ENCODE measurements around the gene NMT1. TPM values are rescaled to one million over a fixed set of nuclear protein-coding genes. Genes with fewer than 3 reads are reported as not detected.
A peak's percentile ranks its signal among the peaks of the same experiment; 100 is the strongest.

NMT1 gene
- total RNA-seq, 3 donors from 2014 or later (not counting 1 experiment from before 2014, with no cell fraction given) = 56.6 to 94.7 (median 77.6) TPM

GRCh38 chr17:45098081-45098868, 37.2 kb downstream of the NMT1 start:
- Mint-ChIP-seq H3K4me1 (peaks cover 0 to 6% of the 10 kb centered on the region in 2 donors), H3K27ac (peak overlapping the region; percentile 31 to 64), H3K36me3 (peaks cover 7% of the 10 kb centered on the region), H3K27me3 (ENCODE audit: low read depth in 2 of 2) (no peaks in the 10 kb centered on the region), H3K4me3 (no peak overlapping the region), H3K9me3 (no peaks in the 10 kb centered on the region)
- H3K27me3 ChIP-seq (ENCODE audit: control insufficient read depth, insufficient read depth, low read length) = no peaks in the 10 kb centered on the region
- no peaks in the 10 kb centered on the region for H3K4me1 ChIP-seq (ENCODE audit: control insufficient read depth, insufficient read depth, low read length)
- H3K36me3 ChIP-seq (ENCODE audit: control insufficient read depth, insufficient read depth, low read length) = peaks cover 80% of the 10 kb centered on the region
- no peak for DNase-seq
- WGBS (ENCODE audit: insufficient coverage) = 89% methylated on average over 11 of the region's 13 CpGs
- intact Hi-C loops (cut with micrococcal nuclease) = loop anchor here (5.0 kb wide), 1 partner anchor 186 kb away; no protein-coding TSS in a partner anchor
- no peak for ATAC-seq
- no peak for TF ChIP-seq CTCF (IDR thresholded peaks at IDR 0.05)
- H3K4me3 ChIP-seq (ENCODE audit: low read length) = no peak overlapping the region
- no peak overlapping the region for H3K27ac ChIP-seq (ENCODE audit: low read length)
- H3K9me3 ChIP-seq (ENCODE audit: control insufficient read depth, insufficient read depth, low read length) = no peaks in the 10 kb centered on the region

GRCh38 chr17:45098869-45099616, 37.9 kb downstream of the NMT1 start:
- no peaks in the 10 kb centered on the region for H3K4me1 ChIP-seq (ENCODE audit: control insufficient read depth, insufficient read depth, low read length)
- DNase-seq = peak; percentile 67 to 82
- intact Hi-C loops (cut with micrococcal nuclease) = loop anchor here (5.0 kb wide), 1 partner anchor 187 kb away; no protein-coding TSS in a partner anchor
- peaks cover 0 to 6% of the 10 kb centered on the region in 2 donors for H3K4me1 Mint-ChIP-seq
- no peak overlapping the region for H3K4me3 ChIP-seq (ENCODE audit: low read length)
- peak; percentile 86 to 97 (median 91) for ATAC-seq
- no peak overlapping the region for H3K27ac ChIP-seq (ENCODE audit: low read length)
- TF ChIP-seq CTCF (IDR thresholded peaks at IDR 0.05) = peak; percentile 82
- WGBS (ENCODE audit: insufficient coverage) = 66% methylated on average over 9 of the region's 9 CpGs
- H3K36me3 ChIP-seq (ENCODE audit: control insufficient read depth, insufficient read depth, low read length) = peaks cover 80% of the 10 kb centered on the region
- H3K4me3 Mint-ChIP-seq = no peak overlapping the region
- no peaks in the 10 kb centered on the region for H3K27me3 Mint-ChIP-seq (ENCODE audit: low read depth in 2 of 2)
- H3K27ac Mint-ChIP-seq = peak overlapping the region in 1 of 2 donors; percentile 64
- H3K9me3 ChIP-seq (ENCODE audit: control insufficient read depth, insufficient read depth, low read length) = no peaks in the 10 kb centered on the region
- peaks cover 7% of the 10 kb centered on the region for H3K36me3 Mint-ChIP-seq
- H3K9me3 Mint-ChIP-seq = no peaks in the 10 kb centered on the region
- H3K27me3 ChIP-seq (ENCODE audit: control insufficient read depth, insufficient read depth, low read length) = no peaks in the 10 kb centered on the region

GRCh38 chr17:45101546-45101882, 40.4 kb downstream of the NMT1 start:
- 96% methylated on average over 8 of the region's 9 CpGs for WGBS (ENCODE audit: insufficient coverage)
- no peak overlapping the region for H3K4me3 Mint-ChIP-seq
- peaks cover 87% of the 10 kb centered on the region for H3K36me3 ChIP-seq (ENCODE audit: control insufficient read depth, insufficient read depth, low read length)
- H3K4me1 ChIP-seq (ENCODE audit: control insufficient read depth, insufficient read depth, low read length) = no peaks in the 10 kb centered on the region
- no peak for DNase-seq
- ATAC-seq = no peak
- H3K36me3 Mint-ChIP-seq = peaks cover 1% of the 10 kb centered on the region
- H3K9me3 ChIP-seq (ENCODE audit: control insufficient read depth, insufficient read depth, low read length) = no peaks in the 10 kb centered on the region
- H3K27me3 ChIP-seq (ENCODE audit: control insufficient read depth, insufficient read depth, low read length) = no peaks in the 10 kb centered on the region
- no peak overlapping the region for H3K4me3 ChIP-seq (ENCODE audit: low read length)
- H3K27ac Mint-ChIP-seq = peak overlapping the region in 1 of 2 donors; percentile 56
- peaks cover 2 to 6% of the 10 kb centered on the region in 2 donors for H3K4me1 Mint-ChIP-seq
- TF ChIP-seq CTCF (IDR thresholded peaks at IDR 0.05) = no peak
- no peak overlapping the region for H3K27ac ChIP-seq (ENCODE audit: low read length)
- intact Hi-C loops (cut with micrococcal nuclease) = no loop called here
- H3K27me3 Mint-ChIP-seq (ENCODE audit: low read depth in 2 of 2) = no peaks in the 10 kb centered on the region
- no peaks in the 10 kb centered on the region for H3K9me3 Mint-ChIP-seq

Data from natural killer cell (primary cell).